KOPT-K1 (cell line): ENCODE data around the gene PTTG1IP.
"Not testable (repeated sequence)": the region's sequence is repeated elsewhere in the genome, so short reads cannot be mapped to it uniquely, and the experiment has no call there.

Experiments
- H3K27ac ChIP-seq: fragments of 200-600 bp; sonication (generic); 2 replicates; pipeline ENCODE4 v1.5.1; 2016; ENCODE audit warnings: antibody characterized with exemption, mild to moderate bottlenecking, low read depth, low read length; ENCODE audit not compliant: poor library complexity, severe bottlenecking
- H3K36me3 ChIP-seq: fragments of 200-600 bp; sonication (generic); 2 replicates; pipeline ENCODE4 v1.5.1; 2017; ENCODE audit warnings: antibody characterized with exemption, mild to moderate bottlenecking, low read length, moderate library complexity; ENCODE audit not compliant: insufficient read depth
- H3K9me3 ChIP-seq: fragments of 200-600 bp; sonication (generic); 2 replicates; pipeline ENCODE4 v1.5.1; 2017; ENCODE audit warnings: antibody characterized with exemption, low read length, mild to moderate bottlenecking; ENCODE audit not compliant: insufficient read depth, poor library complexity, severe bottlenecking

The PTTG1IP gene

GRCh38 chr21:44912506-44913412 lies 39.3 kb upstream of the PTTG1IP start:
- Histone ChIP-seq H3K27ac (peak overlapping the region; percentile 92), H3K36me3 (peaks cover 24% of the 10 kb centered on the region)
- H3K9me3 ChIP-seq = not testable (repeated sequence)

GRCh38 chr21:44912158-44912473 lies 38.6 kb upstream of the PTTG1IP start:
- H3K27ac ChIP-seq = peak overlapping the region; percentile 92
- no peaks in the 10 kb centered on the region for H3K9me3 ChIP-seq
- peaks cover 27% of the 10 kb centered on the region for H3K36me3 ChIP-seq

DNA sequence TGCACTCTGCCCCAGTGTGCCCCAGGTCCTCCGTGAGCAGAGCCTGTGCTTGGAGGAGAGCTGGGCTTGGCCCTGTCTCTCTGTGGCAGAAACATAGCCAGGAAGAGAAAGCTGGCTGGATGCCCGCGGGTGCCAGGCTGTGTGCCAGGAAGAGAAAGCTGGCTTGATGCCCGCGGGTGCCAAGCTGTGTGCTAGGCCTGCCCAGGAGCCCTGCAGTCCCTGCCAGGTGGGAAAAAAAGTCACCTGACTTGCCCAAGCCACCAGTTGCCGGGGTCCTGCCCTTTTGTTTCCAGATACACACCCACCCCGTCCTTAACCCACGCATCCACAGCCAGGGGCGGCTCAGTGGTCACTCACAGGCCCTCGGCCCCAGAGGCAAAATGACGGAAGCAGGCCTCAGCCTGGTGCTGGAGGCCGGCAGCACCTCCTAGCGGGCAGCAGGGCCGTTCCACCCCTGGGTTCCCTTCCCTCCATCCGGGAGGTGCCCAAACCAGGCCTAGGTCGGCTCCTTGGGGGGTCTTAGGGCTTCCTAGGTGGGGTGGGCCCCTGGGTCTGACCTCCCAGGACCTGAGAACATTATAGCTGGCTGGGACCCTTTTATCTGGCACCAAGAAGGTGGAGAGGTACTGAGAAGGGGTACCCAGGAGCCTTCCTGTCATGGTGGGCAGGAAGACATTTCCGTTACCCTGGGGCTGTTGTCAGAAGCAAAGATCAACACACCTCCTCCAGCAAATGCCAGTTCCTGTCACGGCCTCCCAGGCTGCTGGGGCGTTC lies 38.1 kb upstream of the PTTG1IP start:
- Histone ChIP-seq H3K9me3 (no peaks in the 10 kb centered on the region), H3K36me3 (peaks cover 32% of the 10 kb centered on the region), H3K27ac (peak overlapping the region; percentile 92)

- H3K27ac ChIP-seq = peak overlapping the region; percentile 92
- H3K36me3 ChIP-seq = peaks cover 37% of the 10 kb centered on the region
- H3K9me3 ChIP-seq = no peaks in the 10 kb centered on the region
Observed at GRCh38 chr21:44911068-44911383, 37.5 kb upstream of the PTTG1IP start.

DNA sequence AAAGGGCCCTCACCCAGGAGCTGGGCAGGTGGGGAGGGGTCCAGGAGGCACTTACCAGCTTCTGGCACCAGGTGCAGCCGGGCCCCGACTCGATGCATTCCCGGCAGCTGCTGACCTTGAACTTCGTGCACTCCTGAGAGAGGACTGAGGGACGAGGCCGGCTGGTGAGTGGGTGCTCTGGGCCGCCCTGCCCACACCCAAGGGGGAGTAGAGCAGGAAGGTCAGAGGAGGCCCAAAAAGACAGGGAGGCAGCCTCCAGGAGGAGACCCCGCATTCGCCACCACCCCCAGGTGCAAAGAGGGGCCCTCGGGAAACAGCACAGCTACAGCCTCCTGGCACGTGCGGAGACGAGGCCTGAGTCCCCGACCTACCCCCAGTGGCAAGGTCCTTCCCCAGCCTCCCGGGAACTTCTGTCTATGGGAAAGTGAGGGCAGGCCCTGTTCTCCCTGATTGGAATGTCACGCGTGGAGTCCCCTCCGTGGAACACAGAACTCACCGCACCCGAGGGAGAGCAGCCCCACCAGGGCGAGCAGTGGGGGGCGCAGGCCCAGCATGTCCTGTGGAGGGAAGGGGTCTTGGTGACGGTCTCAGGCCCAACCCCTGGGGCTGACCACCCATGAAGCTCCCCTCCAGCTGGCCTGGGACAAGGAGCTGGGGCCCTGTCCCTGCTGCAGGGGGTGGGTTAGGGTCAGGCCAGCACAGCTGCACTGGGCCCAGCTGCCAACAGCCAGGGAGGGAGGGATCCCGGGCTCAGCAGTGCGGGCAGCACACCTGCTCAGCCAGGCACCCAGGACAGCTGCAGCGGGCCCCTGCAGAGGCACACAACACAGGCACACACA lies 37.0 kb upstream of the PTTG1IP start:
- H3K9me3 ChIP-seq = no peaks in the 10 kb centered on the region
- H3K27ac ChIP-seq = peak overlapping the region; percentile 92
- H3K36me3 ChIP-seq = peaks cover 43% of the 10 kb centered on the region

DNA sequence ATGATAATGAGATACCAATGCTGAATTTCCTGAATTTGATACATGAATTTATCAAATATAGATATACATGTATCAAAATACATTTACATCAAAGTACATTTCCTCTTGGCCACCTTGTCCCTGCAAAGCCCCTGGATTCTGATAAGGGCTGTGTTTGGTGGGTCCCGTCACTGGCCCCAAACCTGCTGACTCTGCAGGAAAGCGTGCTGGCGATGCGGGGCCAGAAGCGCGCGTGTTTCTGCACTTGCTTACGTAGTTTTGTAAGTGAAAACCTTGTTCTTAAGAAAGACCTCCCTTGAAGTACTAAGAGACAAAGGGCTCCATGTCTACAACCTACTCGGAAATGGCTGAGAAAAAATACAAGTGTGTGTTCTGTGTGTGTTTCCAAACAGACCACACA lies 36.2 kb upstream of the PTTG1IP start:
- peaks cover 51% of the 10 kb centered on the region for H3K36me3 ChIP-seq
- no peak overlapping the region for H3K27ac ChIP-seq
- no peaks in the 10 kb centered on the region for H3K9me3 ChIP-seq

GRCh38 chr21:44908908-44909307 lies 35.4 kb upstream of the PTTG1IP start:
- Histone ChIP-seq H3K9me3 (no peaks in the 10 kb centered on the region), H3K27ac (no peak overlapping the region), H3K36me3 (peaks cover 59% of the 10 kb centered on the region)

GRCh38 chr21:44907966-44908895 lies 34.7 kb upstream of the PTTG1IP start:
- Histone ChIP-seq H3K36me3 (peaks cover 65% of the 10 kb centered on the region), H3K9me3 (no peaks in the 10 kb centered on the region), H3K27ac (no peak overlapping the region)

GRCh38 chr21:44907225-44907965 lies 33.9 kb upstream of the PTTG1IP start:
- H3K36me3 ChIP-seq = peaks cover 74% of the 10 kb centered on the region
- H3K9me3 ChIP-seq = peaks cover 4% of the 10 kb centered on the region
- no peak overlapping the region for H3K27ac ChIP-seq

DNA sequence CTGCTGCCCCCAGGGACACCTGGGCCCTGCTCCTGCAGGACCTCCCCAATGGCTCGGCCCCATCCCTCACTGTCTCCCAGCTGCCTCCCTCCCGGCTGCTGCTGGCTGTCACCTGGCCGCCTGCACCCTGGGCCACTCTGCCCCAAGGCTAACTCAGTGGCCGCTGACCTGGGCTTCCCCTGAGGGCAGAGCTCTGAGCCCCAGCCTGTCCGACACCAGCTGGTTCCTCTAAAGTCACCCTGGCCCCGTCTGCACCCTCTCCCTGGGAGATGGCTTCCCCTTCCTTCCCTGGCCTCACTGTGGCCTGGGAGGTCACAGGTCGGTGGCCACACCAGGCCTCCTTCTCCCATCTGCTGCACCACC lies 32.2 kb upstream of the PTTG1IP start:
- Histone ChIP-seq H3K9me3 (peaks cover 6% of the 10 kb centered on the region), H3K27ac (no peak overlapping the region), H3K36me3 (peaks cover 91% of the 10 kb centered on the region)

DNA sequence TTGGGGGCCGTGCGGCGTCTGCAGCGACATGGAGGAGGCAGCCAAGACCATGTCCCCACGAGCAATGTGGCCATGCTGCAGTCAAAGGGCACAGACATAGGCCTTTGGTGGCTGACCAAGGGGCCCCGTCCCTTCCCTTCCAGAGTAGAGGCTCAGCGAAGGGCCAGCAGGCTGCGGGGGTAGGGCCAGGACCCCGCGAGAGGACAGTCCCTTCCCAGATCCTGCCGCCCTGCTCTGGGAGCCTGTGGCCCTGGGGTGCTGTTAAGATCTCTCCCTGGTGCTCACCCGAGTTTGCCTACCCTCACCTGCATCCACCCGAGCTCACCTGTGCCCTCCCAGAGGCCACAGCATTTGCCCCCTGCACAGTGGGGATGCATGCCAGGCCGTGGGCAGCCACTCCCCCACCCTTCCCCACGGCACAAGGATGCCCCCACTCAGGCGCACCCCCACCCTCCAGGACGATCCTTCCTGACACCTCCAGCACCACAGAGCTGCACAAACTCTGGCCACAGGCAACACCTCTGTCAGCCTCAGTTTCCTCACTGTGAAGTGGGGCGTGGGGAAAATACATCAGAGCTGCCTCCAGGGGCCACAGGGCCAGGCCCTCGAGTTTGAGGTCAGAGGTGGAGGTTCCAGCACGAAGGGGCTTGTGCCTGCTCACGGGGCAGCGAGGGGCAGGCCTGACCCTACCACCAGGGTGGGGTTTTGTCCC lies 31.7 kb upstream of the PTTG1IP start:
- Histone ChIP-seq H3K27ac (no peak overlapping the region), H3K36me3 (peaks cover 92% of the 10 kb centered on the region), H3K9me3 (peaks cover 6% of the 10 kb centered on the region)

DNA sequence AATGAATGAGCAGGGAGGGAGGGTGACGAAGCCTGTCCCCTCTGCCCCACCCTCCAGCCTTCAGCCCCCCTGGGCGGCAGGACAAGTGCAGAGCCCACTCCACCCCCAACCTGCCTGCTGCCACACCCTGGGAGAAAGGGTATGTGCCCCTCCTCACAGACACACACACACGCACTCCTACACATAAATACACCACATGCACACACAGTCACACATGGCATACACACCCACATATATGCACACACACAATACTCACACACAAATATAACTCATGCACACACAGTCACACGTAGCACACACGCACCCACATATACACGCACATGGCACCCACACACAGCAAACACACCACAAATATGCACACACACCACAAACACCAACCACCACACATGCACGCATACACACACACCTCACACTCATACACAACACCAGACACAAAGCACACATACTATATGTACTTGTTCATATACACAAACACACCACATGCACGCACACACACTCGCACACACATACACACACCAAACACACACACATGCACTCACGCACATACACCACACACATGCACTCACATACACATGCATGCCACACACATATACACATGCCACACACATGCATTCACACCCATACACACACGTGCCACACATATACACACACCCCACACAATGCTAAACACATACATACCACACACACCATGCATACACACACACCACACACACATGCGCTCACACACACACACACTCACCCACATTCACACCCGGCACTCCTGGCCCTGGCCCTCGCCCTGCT lies 30.8 kb upstream of the PTTG1IP start:
- H3K36me3 ChIP-seq = peaks cover 92% of the 10 kb centered on the region
- no peak overlapping the region for H3K27ac ChIP-seq
- peaks cover 6% of the 10 kb centered on the region for H3K9me3 ChIP-seq

DNA sequence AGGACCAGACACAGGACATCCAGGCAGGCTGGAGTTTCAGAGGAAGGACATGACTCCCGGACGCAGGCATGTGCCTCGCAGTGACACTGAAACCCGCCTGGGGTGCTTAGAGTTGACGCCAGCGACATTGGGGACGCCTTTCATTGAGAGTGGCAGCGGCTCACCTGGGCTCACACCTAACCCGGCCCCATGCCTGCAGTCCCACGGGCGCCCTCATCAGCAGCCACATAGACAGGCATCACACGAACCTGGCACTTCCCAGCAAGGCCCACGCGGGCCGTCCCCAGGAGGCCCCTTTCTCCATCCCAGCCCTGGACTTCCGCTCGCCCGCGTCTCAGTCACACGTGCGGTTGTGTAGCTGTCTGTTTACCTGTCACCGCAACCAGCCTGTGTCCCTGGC lies 30.2 kb upstream of the PTTG1IP start:
- Histone ChIP-seq H3K9me3 (peaks cover 6% of the 10 kb centered on the region), H3K36me3 (peaks cover 92% of the 10 kb centered on the region), H3K27ac (no peak overlapping the region)
